ENCODE results near the gene RFPL4AL1. TPM values are rescaled to one million over a fixed set of nuclear protein-coding genes. Genes with fewer than 3 reads are reported as not detected.

RFPL4AL1 gene
- total and polyA plus RNA-seq, 8 donors: not detected

GRCh38 chr19:55777528-55777927 lies 8.6 kb downstream of the RFPL4AL1 start:
- intact Hi-C loops (cut with DNase I): no loop called here
- Histone ChIP-seq H3K27ac (no peak overlapping the region), H3K9me3 (no peaks in the 10 kb centered on the region), H3K4me1 (no peaks in the 10 kb centered on the region), H3K36me3 (no peaks in the 10 kb centered on the region), H3K27me3 (peaks cover 0 to 4% (median 0%) of the 10 kb centered on the region in 4 donors), H3K4me3 (no peak overlapping the region)
- TF ChIP-seq CTCF (IDR thresholded peaks at IDR 0.05): peak in 1 of 4 donors; percentile 8
- no peak for ATAC-seq
- DNase-seq: no peak
- 23 to 32% methylated on average over 7 of the region's 7 CpGs for WGBS, 2 donors
- no peak for FAIRE-seq

DNA sequence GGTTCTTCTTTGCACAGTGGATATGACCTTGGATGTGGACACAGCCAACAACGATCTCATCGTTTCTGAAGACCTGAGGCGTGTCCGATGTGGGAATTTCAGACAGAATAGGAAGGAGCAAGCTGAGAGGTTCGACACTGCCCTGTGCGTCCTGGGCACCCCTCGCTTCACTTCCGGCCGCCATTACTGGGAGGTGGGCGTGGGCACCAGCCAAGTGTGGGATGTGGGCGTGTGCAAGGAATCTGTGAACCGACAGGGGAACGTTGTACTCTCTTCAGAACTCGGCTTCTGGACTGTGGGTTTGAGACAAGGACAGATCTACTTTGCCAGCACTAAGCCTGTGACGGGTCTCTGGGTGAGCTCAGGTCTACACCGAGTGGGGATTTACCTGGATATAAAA lies 9.4 kb downstream of the RFPL4AL1 start:
- H3K36me3 ChIP-seq: no peaks in the 10 kb centered on the region
- WGBS, 2 donors: 55 to 71% methylated on average over 16 of the region's 16 CpGs
- H3K4me3 ChIP-seq: no peak overlapping the region
- no peak for DNase-seq
- no peak for FAIRE-seq
- no peak for ATAC-seq
- H3K9me3 ChIP-seq: no peaks in the 10 kb centered on the region
- peaks cover 0 to 4% (median 0%) of the 10 kb centered on the region in 4 donors for H3K27me3 ChIP-seq
- intact Hi-C loops (cut with DNase I): no loop called here
- H3K4me1 ChIP-seq: no peaks in the 10 kb centered on the region
- TF ChIP-seq CTCF (IDR thresholded peaks at IDR 0.05): no peak
- H3K27ac ChIP-seq: no peak overlapping the region

DNA sequence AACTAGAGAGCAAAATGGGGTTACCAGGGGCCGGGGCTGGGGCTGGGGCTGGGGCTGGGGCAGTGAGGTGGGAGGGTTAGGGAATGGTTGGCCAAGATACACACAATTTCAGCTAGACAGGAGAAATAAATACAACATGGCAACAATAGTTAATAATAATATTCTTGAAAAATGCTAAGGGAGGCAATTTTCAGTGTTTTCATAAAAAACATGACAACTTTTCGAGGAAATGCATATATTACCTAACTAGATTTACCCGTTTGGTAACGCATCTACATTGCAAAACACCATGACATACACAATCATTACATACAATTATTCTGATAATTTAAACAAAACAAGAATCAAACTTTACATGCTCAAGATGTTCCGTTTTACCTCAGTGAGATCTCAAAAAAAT lies 12.2 kb downstream of the RFPL4AL1 start:
- Histone ChIP-seq H3K4me1 (no peaks in the 10 kb centered on the region), H3K27me3 (peaks cover 0 to 4% (median 0%) of the 10 kb centered on the region in 4 donors), H3K27ac (no peak overlapping the region), H3K36me3 (no peaks in the 10 kb centered on the region), H3K9me3 (no peaks in the 10 kb centered on the region), H3K4me3 (no peak overlapping the region)
- intact Hi-C loops (cut with DNase I): no loop called here
- ATAC-seq: no peak
- TF ChIP-seq CTCF (IDR thresholded peaks at IDR 0.05): no peak
- no peak for DNase-seq
- 71 to 75% methylated on average over 5 of the region's 5 CpGs for WGBS, 2 donors
- no peak for FAIRE-seq

DNA sequence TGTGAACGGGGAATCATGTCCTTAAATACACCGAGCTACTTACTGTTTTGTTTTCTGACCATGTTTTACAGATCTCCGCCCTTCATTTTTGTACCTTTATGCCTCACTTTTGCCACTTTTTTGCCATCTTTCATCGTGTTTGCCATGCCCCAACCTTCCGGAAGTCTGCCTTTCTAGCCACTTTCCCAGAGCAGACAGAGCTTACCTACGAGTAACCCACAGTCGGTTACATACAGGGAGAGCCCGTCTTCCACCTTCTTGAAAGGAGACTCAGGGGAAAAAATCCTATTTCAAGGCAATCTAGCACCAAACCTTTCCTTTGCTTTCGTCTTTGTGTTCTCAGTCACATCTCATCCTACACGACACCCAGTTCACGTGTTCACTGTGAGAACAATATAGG lies 26.1 kb downstream of the RFPL4AL1 start:
- no peak for ATAC-seq
- no peak overlapping the region for H3K4me3 ChIP-seq
- intact Hi-C loops (cut with DNase I): no loop called here

GRCh38 chr19:55801416-55801815 lies 32.5 kb downstream of the RFPL4AL1 start:
- ATAC-seq: no peak
- WGBS, 2 donors: 52 to 66% methylated on average over 7 of the region's 7 CpGs
- H3K27ac ChIP-seq: no peak overlapping the region
- H3K9me3 ChIP-seq: no peaks in the 10 kb centered on the region
- no peak for FAIRE-seq
- intact Hi-C loops (cut with DNase I): no loop called here
- H3K27me3 ChIP-seq: no peaks in the 10 kb centered on the region
- H3K4me3 ChIP-seq: no peak overlapping the region
- H3K4me1 ChIP-seq: no peaks in the 10 kb centered on the region
- DNase-seq: no peak
- no peak for TF ChIP-seq CTCF (IDR thresholded peaks at IDR 0.05)
- H3K36me3 ChIP-seq: no peaks in the 10 kb centered on the region

More for the DNA sequence above, 26.1 kb downstream of the RFPL4AL1 start:
- 84 to 90% methylated on average over 11 of the region's 11 CpGs for WGBS, 2 donors
- FAIRE-seq: no peak
- DNase-seq: no peak
- no peak for TF ChIP-seq CTCF (IDR thresholded peaks at IDR 0.05)
- no peaks in the 10 kb centered on the region for H3K9me3 ChIP-seq
- no peaks in the 10 kb centered on the region for H3K36me3 ChIP-seq
- no peak overlapping the region for H3K27ac ChIP-seq
- H3K4me1 ChIP-seq: no peaks in the 10 kb centered on the region
- H3K27me3 ChIP-seq: no peaks in the 10 kb centered on the region
